Upper lobe of left lung (tissue), 6 donors: Measurements from ENCODE around the gene NISCH. TPM values are rescaled to one million over a fixed set of nuclear protein-coding genes. Genes with fewer than 3 reads are reported as not detected.

Source experiments
- ATAC-seq, 2 donors: fragments of 200-7000 bp; cut with Tn5 transposase; one replicate each; pipeline ENCODE4 v1.9.1; 2022; ENCODE audit warnings: mild to moderate bottlenecking in 2 of 2, moderate library complexity in 2 of 2; ENCODE audit not compliant: low FRiP score in 2 of 2
- DNase-seq, 2 donors: peaks; one replicate each; pipeline ENCODE4 v3.0.0-alpha.2; 2019 to 2020
- H3K27ac ChIP-seq, 4 donors: fragments of 200-600 bp; sonication (generic); one replicate each; pipeline ENCODE4 v1.5.1; 2016 to 2019
- H3K27me3 ChIP-seq, 4 donors: fragments of 200-600 bp; sonication (generic); one replicate each; pipeline ENCODE4 v1.5.1; 2017 to 2019
- H3K36me3 ChIP-seq, 4 donors: fragments of 200-600 bp; sonication (generic); one replicate each; pipeline ENCODE4 v1.5.1; 2016 to 2019
- H3K4me1 ChIP-seq, 4 donors: fragments of 200-600 bp; sonication (generic); one replicate each; pipeline ENCODE4 v1.5.1; 2018 to 2019
- H3K4me3 ChIP-seq, 4 donors: fragments of 200-600 bp; sonication (generic); one replicate each; pipeline ENCODE4 v1.5.1; 2017 to 2019; ENCODE audit warnings: mild to moderate bottlenecking in 2 of 4, moderate library complexity in 1 of 4
- H3K9me3 ChIP-seq, 4 donors: fragments of 200-600 bp; sonication (generic); one replicate each; pipeline ENCODE4 v1.5.1; 2018 to 2019
- EP300 ChIP-seq, 4 donors: sonication (generic); formaldehyde crosslinking; IDR thresholded peaks; one replicate each; pipeline ENCODE4 v1.5.1; 2017; ENCODE audit warnings: antibody characterized with exemption in 4 of 4, control low read depth in 2 of 4
- POLR2A ChIP-seq, 4 donors: fragments of 450-650 bp; IDR thresholded peaks; one replicate each; pipeline ENCODE4 v1.5.1; 2016 to 2017; ENCODE audit warnings: antibody characterized with exemption in 4 of 4, mild to moderate bottlenecking in 2 of 4
- POLR2AphosphoS5 ChIP-seq, 2 donors: sonication (generic); formaldehyde crosslinking; IDR thresholded peaks; one replicate each; pipeline ENCODE4 v1.5.1; 2017; ENCODE audit warnings: antibody characterized with exemption in 2 of 2
- WGBS, 2 donors: methylation state at CpG; one replicate each; pipeline ENCODE4 v1.1.5; 2017 to 2018; 5-methylcytosine and 5-hydroxymethylcytosine counted together
- total RNA-seq, 6 donors: library from RNA; depleted of rRNA in 4 of 6; stranded (reverse); fragments of >200 nt in 4 of 6; gene quantifications; one replicate each; pipeline versions ENCODE4 v1.1.0 to v1.2.1, GENCODE V29; 2016 to 2021
- TF ChIP-seq, protein P1 (sequence below), 6 experiments: fragments of 450-650 bp in 4 of 6; fragments of 200-600 bp in 2 of 6; sonication (generic) in 2 of 6; IDR thresholded peaks; one replicate each; pipeline ENCODE4 v1.5.1; 2016 to 2019; ENCODE audit warnings: antibody characterized with exemption in 6 of 6
- donor health status: DM: no; HTN: no; CAD: no; lungs with moderate emphysema.
- donor health status: DM: no; HTN: yes; CAD: no; lungs with severe emphysema.

NISCH gene
- total RNA-seq, 6 donors from 2014 or later = 60.7 to 288 (median 83.0) TPM

DNA sequence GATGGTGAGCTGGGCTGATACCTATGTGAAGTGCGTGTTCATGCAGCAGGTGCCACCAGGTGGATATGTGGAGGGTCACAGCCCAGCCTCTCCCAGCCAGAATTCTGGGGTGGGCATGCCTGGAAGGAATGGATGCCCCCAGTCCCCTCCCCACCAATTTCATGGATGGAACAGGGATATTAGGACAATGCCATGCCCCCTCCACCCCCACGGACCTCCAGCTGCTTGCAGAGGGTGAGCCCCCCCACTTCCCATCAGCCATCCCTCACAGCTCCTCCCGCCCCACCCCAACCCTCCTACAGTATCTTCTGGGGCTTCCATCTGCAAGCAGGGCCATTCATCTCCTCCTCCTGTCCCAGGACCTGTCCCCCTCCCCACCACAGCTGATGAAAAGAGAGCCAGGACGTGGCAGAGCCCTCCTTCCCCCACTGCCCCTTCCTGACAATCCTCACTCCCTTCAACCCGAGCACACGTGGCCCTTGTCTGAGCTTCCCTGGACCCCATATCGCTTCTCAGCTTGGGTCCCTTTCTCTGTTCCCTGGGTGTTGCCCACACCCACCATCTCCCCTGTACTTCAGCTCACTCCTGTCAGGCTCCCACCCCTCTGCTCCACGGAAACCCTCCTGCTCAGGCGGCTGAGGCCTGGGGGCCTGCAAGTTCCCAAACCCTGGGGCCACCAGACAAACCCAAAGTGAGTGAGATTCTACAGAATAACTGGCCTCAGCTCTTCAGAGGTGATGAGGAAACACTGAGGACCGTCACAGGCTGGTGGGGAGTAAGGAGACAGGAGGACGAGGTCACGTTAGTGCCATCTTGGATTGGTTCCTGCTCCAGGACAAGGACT lies 7.7 kb upstream of the NISCH start:
- Histone ChIP-seq H3K9me3 (no peaks in the 10 kb centered on the region), H3K4me3 (no peak overlapping the region), H3K36me3 (no peaks in the 10 kb centered on the region), H3K27me3 (no peaks in the 10 kb centered on the region), H3K27ac (no peak overlapping the region), H3K4me1 (peaks cover 15 to 21% (median 17%) of the 10 kb centered on the region in 4 donors)
- TF ChIP-seq, protein P1, sequence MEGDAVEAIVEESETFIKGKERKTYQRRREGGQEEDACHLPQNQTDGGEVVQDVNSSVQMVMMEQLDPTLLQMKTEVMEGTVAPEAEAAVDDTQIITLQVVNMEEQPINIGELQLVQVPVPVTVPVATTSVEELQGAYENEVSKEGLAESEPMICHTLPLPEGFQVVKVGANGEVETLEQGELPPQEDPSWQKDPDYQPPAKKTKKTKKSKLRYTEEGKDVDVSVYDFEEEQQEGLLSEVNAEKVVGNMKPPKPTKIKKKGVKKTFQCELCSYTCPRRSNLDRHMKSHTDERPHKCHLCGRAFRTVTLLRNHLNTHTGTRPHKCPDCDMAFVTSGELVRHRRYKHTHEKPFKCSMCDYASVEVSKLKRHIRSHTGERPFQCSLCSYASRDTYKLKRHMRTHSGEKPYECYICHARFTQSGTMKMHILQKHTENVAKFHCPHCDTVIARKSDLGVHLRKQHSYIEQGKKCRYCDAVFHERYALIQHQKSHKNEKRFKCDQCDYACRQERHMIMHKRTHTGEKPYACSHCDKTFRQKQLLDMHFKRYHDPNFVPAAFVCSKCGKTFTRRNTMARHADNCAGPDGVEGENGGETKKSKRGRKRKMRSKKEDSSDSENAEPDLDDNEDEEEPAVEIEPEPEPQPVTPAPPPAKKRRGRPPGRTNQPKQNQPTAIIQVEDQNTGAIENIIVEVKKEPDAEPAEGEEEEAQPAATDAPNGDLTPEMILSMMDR (IDR thresholded peaks at IDR 0.05) = no peak
- TF ChIP-seq POLR2AphosphoS5 (IDR thresholded peaks at IDR 0.05) = no peak
- TF ChIP-seq POLR2A (IDR thresholded peaks at IDR 0.05) = no peak
- TF ChIP-seq EP300 (IDR thresholded peaks at IDR 0.05) = no peak
- WGBS, 2 donors = 72 to 74% methylated on average over 11 to 12 of the region's 12 CpGs
- ATAC-seq (no peak), DNase-seq (no peak)

DNA sequence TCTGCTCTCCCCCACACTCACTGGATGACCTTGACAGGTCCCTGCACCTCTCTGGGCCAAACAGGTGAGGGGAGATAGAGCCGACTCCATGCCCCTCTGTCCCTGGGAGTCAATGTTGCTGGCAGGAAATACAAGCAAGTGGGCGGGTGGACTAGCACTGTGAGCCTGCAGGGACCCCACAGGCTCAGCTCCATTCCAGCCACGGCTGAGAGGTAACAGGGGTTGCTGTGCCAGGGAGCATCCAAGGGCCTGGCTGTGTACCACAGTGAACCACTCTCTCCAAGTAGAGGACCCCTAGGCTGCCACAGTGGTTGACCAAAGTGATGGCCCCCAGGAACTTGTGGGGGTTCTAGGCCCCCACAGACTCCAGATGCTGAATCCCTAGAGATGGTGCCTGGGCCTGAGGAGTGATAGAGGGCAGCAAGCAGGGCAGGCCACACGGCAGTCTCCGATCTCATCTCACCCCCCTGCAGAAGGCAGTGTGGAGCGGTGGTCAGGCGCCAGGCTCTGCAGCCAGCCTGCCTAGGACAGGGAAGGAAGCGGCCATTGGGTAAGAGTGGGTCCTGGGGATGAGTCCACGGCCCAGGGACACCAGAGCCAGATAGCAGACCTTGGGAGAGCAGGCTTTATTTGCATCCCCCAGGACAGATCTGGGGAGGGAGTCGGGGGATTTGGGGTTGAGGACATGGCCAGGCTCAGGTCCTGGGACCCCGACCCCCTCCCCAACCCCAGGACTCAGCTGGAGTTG lies 4.7 kb upstream of the NISCH start:
- no peak for DNase-seq
- Histone ChIP-seq H3K27me3 (no peaks in the 10 kb centered on the region), H3K4me1 (peaks cover 22 to 30% (median 27%) of the 10 kb centered on the region in 4 donors), H3K9me3 (no peaks in the 10 kb centered on the region), H3K4me3 (no peak overlapping the region), H3K27ac (peak overlapping the region in 1 of 4 donors; percentile 60), H3K36me3 (no peaks in the 10 kb centered on the region)
- no peak for TF ChIP-seq EP300 (IDR thresholded peaks at IDR 0.05)
- TF ChIP-seq, protein P1 (IDR thresholded peaks at IDR 0.05) = no peak
- TF ChIP-seq POLR2AphosphoS5 (IDR thresholded peaks at IDR 0.05) = no peak
- TF ChIP-seq POLR2A (IDR thresholded peaks at IDR 0.05) = no peak
- ATAC-seq = no peak
- 83 to 86% methylated on average over 1 to 11 of the region's 11 CpGs for WGBS, 2 donors

DNA sequence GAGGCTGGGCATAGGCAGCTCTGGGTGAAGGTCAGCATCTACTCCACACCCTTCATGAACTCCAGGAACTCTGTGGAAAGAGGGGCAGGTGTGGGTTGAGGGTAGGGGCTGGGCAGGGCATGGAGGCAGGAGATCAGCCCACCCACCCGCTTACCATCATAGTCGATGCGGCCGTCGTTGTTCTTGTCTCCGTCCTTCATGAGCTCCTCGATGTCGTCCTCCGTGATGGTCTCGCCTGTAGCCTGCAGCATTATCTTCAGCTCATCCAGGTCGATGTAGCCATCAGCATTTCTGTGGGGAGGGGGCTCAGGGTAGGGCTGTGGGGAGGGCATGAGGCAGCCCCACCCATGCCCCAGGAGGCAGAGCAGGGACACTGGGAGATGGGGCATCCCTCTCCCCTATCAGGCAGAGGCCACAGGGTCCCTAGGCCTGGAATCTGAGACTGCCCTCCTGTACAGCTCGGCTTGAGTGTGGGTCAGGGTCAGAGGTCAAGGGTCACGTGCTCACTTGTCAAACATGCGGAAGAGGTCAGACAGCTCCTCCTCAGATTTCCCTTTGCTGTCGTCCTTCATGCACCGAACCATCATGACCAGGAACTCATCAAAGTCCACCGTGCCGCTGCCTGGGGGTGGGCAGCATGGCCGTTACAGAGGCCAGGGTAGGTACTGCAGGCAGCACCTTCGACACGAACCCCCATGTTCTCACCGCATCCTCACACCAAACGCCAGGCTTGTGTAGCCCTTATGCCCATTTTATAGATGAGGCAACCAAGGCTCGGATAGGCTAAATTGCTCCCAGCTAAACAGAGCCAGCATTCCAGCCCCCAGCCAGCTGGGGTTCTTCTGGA lies 3.9 kb upstream of the NISCH start:
- ATAC-seq = no peak
- WGBS, 2 donors = 88% methylated on average over 24 of the region's 24 CpGs
- Histone ChIP-seq H3K4me3 (no peak overlapping the region), H3K36me3 (no peaks in the 10 kb centered on the region), H3K27me3 (no peaks in the 10 kb centered on the region), H3K27ac (no peak overlapping the region), H3K4me1 (peaks cover 23 to 34% (median 29%) of the 10 kb centered on the region in 4 donors), H3K9me3 (no peaks in the 10 kb centered on the region)
- TF ChIP-seq, protein P1 (IDR thresholded peaks at IDR 0.05) = peak in 1 of 6 experiments; percentile 14
- TF ChIP-seq EP300 (IDR thresholded peaks at IDR 0.05) (no peak), POLR2AphosphoS5 (IDR thresholded peaks at IDR 0.05) (no peak)
- no peak for DNase-seq

DNA sequence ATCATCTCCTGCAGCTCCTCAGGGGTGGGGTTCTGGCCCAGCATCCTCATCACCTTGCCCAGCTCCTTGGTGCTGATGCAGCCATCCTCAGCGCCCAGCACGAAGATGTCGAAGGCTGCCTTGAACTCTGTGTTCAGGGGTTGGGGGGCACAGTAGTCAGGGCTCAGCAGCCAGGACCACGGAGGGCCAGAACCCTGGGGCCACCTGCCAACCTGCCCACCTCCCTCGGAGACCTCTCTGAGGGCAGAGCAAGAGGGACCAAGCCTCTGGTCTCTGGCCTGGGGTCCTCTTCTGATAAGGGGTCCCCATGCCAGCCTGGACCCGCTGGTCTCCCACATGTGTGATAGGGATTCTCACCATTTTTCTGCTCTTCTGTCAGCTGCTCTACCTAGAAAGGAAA lies 3.3 kb upstream of the NISCH start:
- no peak for ATAC-seq
- Histone ChIP-seq H3K4me3 (no peak overlapping the region), H3K9me3 (no peaks in the 10 kb centered on the region), H3K4me1 (peaks cover 23 to 38% (median 29%) of the 10 kb centered on the region in 4 donors), H3K27me3 (no peaks in the 10 kb centered on the region), H3K27ac (no peak overlapping the region), H3K36me3 (no peaks in the 10 kb centered on the region)
- DNase-seq = no peak
- WGBS, 2 donors = 75 to 100% methylated on average over 1 of the region's 6 CpGs
- TF ChIP-seq EP300 (IDR thresholded peaks at IDR 0.05) = no peak
- TF ChIP-seq, protein P1 (IDR thresholded peaks at IDR 0.05) = no peak
- TF ChIP-seq POLR2AphosphoS5 (IDR thresholded peaks at IDR 0.05) = no peak
- TF ChIP-seq POLR2A (IDR thresholded peaks at IDR 0.05) = no peak
